OCI-LY7 (cell line): ENCODE results near the gene TSPAN13. TPM values are rescaled to one million over a fixed set of nuclear protein-coding genes. Genes with fewer than 3 reads are reported as not detected.

Experiments
- BruUV-seq: library from RNA; stranded (reverse); fragments of 400-500 nt; replicated peaks from 2 replicates; lab custom pipeline; 2021; lab: Mats Ljungman, UMichigan
- CTCF ChIA-PET: fragments of 300-600 bp; sonication (Branson Sonifier 250); formaldehyde crosslinking; loops from one replicate; lab custom pipeline; 2022; ENCODE audit warnings: antibody characterized with exemption; ENCODE audit not compliant: unreplicated experiment; lab: Charles Lee
- POLR2A ChIA-PET: fragments of 300-600 bp; sonication (Branson Sonifier 250); formaldehyde crosslinking; loops from one replicate; lab custom pipeline; 2022; ENCODE audit warnings: antibody characterized with exemption; lab: Charles Lee
- DNase-seq: peaks from one replicate; pipeline ENCODE4 v3.0.0-alpha.2; 2015; ENCODE audit warnings: low spot score
- H2AFZ ChIP-seq: fragments of 200-600 bp; sonication (generic), shearing (Covaris generic); 2 replicates; pipeline ENCODE4 v1.6.1; 2014; ENCODE audit warnings: mild to moderate bottlenecking, antibody characterized with exemption, low read length, moderate library complexity
- H3K27ac ChIP-seq: fragments of 200-600 bp; sonication (generic); 2 replicates; pipeline ENCODE4 v1.5.1; 2014; ENCODE audit warnings: mixed run types, low read depth, mild to moderate bottlenecking, moderate library complexity, low read length, inconsistent platforms; ENCODE audit not compliant: poor library complexity, severe bottlenecking
- H3K36me3 ChIP-seq: fragments of 200-600 bp; sonication (generic); 2 replicates; pipeline ENCODE4 v1.6.1; 2014; ENCODE audit warnings: mild to moderate bottlenecking, antibody characterized with exemption, low read length, moderate library complexity, mixed read lengths; ENCODE audit not compliant: insufficient read depth
- H3K4me1 ChIP-seq: fragments of 200-600 bp; sonication (generic); 2 replicates; pipeline ENCODE4 v1.5.1; 2014; ENCODE audit warnings: mild to moderate bottlenecking, low read length; ENCODE audit not compliant: insufficient read depth, poor library complexity, severe bottlenecking
- H3K4me2 ChIP-seq: fragments of 200-600 bp; sonication (generic); 2 replicates; pipeline ENCODE4 v1.6.1; 2014; ENCODE audit warnings: mild to moderate bottlenecking, low read length
- H3K4me3 ChIP-seq: fragments of 200-600 bp; sonication (generic); 2 replicates; pipeline ENCODE4 v1.5.1; 2014; ENCODE audit warnings: mild to moderate bottlenecking, low read depth, low read length; ENCODE audit not compliant: poor library complexity, severe bottlenecking
- H3K79me2 ChIP-seq: fragments of 200-600 bp; sonication (generic); 2 replicates; pipeline ENCODE4 v1.6.1; 2016; ENCODE audit warnings: low read depth, mild to moderate bottlenecking, low read length, moderate library complexity, mixed read lengths; ENCODE audit not compliant: insufficient read depth
- H3K9me2 ChIP-seq: fragments of 200-600 bp; sonication (generic); 2 replicates; pipeline ENCODE4 v1.6.1; 2016; ENCODE audit warnings: mild to moderate bottlenecking, low read length, mixed read lengths; ENCODE audit not compliant: insufficient read depth
- H3K9me3 ChIP-seq: fragments of 200-600 bp; sonication (generic); 2 replicates; pipeline ENCODE4 v1.6.1; 2014; ENCODE audit warnings: mild to moderate bottlenecking, mixed run types, low read length, mixed read lengths
- H4K20me1 ChIP-seq: fragments of 200-600 bp; sonication (generic); 2 replicates; pipeline ENCODE4 v1.6.1; 2014; ENCODE audit warnings: mild to moderate bottlenecking, antibody characterized with exemption, low read length, moderate library complexity, mixed read lengths; ENCODE audit not compliant: insufficient read depth
- CTCF ChIP-seq: fragments of 200-600 bp; sonication (generic); conservative IDR thresholded peaks from 2 replicates; pipeline ENCODE4 v1.5.1; 2014; ENCODE audit warnings: mild to moderate bottlenecking, antibody characterized with exemption, low read length, moderate library complexity, mixed read lengths
- EZH2phosphoT487 ChIP-seq: fragments of 200-600 bp; sonication (generic); IDR thresholded peaks from 2 replicates; pipeline ENCODE4 v1.6.1; 2018; ENCODE audit warnings: low read depth, borderline replicate concordance, mild to moderate bottlenecking, mixed run types, antibody characterized with exemption, low read length, moderate library complexity, mixed read lengths
- intact Hi-C: fragments of 100-400 bp; cut with micrococcal nuclease; formaldehyde crosslinking; loops from one replicate; pipeline ENCODE4 v1.10.0; 2022; ENCODE audit not compliant: unreplicated experiment
- total RNA-seq, 2 experiments: library from RNA; depleted of rRNA in 1 of 2; stranded (reverse); fragments of >200 nt in 1 of 2; shearing (Covaris generic) in 1 of 2; gene quantifications; 2 replicates each; pipeline ENCODE4 v1.2.3, GENCODE V29; 2014 to 2022

Gene TSPAN13
- total RNA-seq, 2 experiments from 2014 or later, result 5.0 to 12.2 TPM

- POLR2A ChIA-PET, result interaction anchor here (0.7 kb wide), 1 partner anchor 91 kb away, joined by 5 read pairs; no protein-coding TSS in a partner anchor
- Histone ChIP-seq H3K9me3 (no peaks in the 10 kb centered on the region), H4K20me1 (no peaks in the 10 kb centered on the region), H3K4me3 (no peak overlapping the region), H3K79me2 (no peaks in the 10 kb centered on the region), H3K9me2 (no peaks in the 10 kb centered on the region), H2AFZ (no peak overlapping the region), H3K27ac (no peak overlapping the region), H3K36me3 (no peaks in the 10 kb centered on the region), H3K4me1 (no peaks in the 10 kb centered on the region), H3K4me2 (no peak overlapping the region)
- BruUV-seq, result no TSS peak
- TF ChIP-seq CTCF (no peak), EZH2phosphoT487 (no peak)
- intact Hi-C loops, result no loop called here
- DNase-seq, result no peak
- CTCF ChIA-PET, result no interaction called here
Observed at GRCh38 chr7:16729541-16729940, 24.0 kb upstream of the TSPAN13 start.

GRCh38 chr7:16730937-16731336 is 22.6 kb upstream of the TSPAN13 start:
- H2AFZ ChIP-seq, result no peak overlapping the region
- no peaks in the 10 kb centered on the region for H3K9me3 ChIP-seq
- H3K4me2 ChIP-seq, result no peak overlapping the region
- TF ChIP-seq CTCF (no peak), EZH2phosphoT487 (no peak)
- H3K27ac ChIP-seq, result no peak overlapping the region
- H4K20me1 ChIP-seq, result no peaks in the 10 kb centered on the region
- H3K4me3 ChIP-seq, result no peak overlapping the region
- no peaks in the 10 kb centered on the region for H3K79me2 ChIP-seq
- no TSS peak for BruUV-seq
- H3K9me2 ChIP-seq, result no peaks in the 10 kb centered on the region
- ChIA-PET POLR2A (no interaction called here), CTCF (no interaction called here)
- H3K36me3 ChIP-seq, result no peaks in the 10 kb centered on the region
- no peaks in the 10 kb centered on the region for H3K4me1 ChIP-seq
- intact Hi-C loops, result no loop called here
- no peak for DNase-seq

GRCh38 chr7:16732828-16733227 is 20.7 kb upstream of the TSPAN13 start:
- intact Hi-C loops, result no loop called here
- H2AFZ ChIP-seq, result no peak overlapping the region
- ChIA-PET POLR2A (no interaction called here), CTCF (no interaction called here)
- no peaks in the 10 kb centered on the region for H3K9me2 ChIP-seq
- TF ChIP-seq EZH2phosphoT487 (no peak), CTCF (no peak)
- BruUV-seq, result no TSS peak
- H3K27ac ChIP-seq, result no peak overlapping the region
- H3K9me3 ChIP-seq, result no peaks in the 10 kb centered on the region
- no peak for DNase-seq
- H3K4me3 ChIP-seq, result no peak overlapping the region
- no peaks in the 10 kb centered on the region for H3K36me3 ChIP-seq
- no peaks in the 10 kb centered on the region for H4K20me1 ChIP-seq
- H3K4me1 ChIP-seq, result no peaks in the 10 kb centered on the region
- no peak overlapping the region for H3K4me2 ChIP-seq
- H3K79me2 ChIP-seq, result no peaks in the 10 kb centered on the region
